Smooth muscle cell (in vitro differentiated cells): ENCODE results near the gene ST6GAL2. TPM values are rescaled to one million over a fixed set of nuclear protein-coding genes. Genes with fewer than 3 reads are reported as not detected.

Source experiments
- DNase-seq: peaks from one replicate; lab custom pipeline; 2025; ENCODE audit not compliant: unreplicated experiment; lab: John Stamatoyannopoulos, UW
- H2AFZ ChIP-seq: fragments of 200-600 bp; sonication (generic); 2 replicates; pipeline ENCODE4 v1.6.0; 2016; ENCODE audit warnings: antibody characterized with exemption, low read depth, mild to moderate bottlenecking
- H3F3A ChIP-seq: fragments of 200-600 bp; sonication (generic); 2 replicates; pipeline ENCODE4 v1.6.0; 2017; ENCODE audit warnings: antibody characterized with exemption, low read depth
- H3K27ac ChIP-seq: fragments of 200-600 bp; sonication (generic); 2 replicates; pipeline ENCODE4 v1.5.1; 2016; ENCODE audit warnings: low read depth, mild to moderate bottlenecking
- H3K27me3 ChIP-seq: fragments of 200-600 bp; sonication (generic); 2 replicates; pipeline ENCODE4 v1.6.1; 2016; ENCODE audit warnings: low read depth, mild to moderate bottlenecking
- H3K36me3 ChIP-seq: fragments of 200-600 bp; sonication (generic); 2 replicates; pipeline ENCODE4 v1.5.1; 2016; ENCODE audit warnings: low read depth
- H3K4me1 ChIP-seq: fragments of 200-600 bp; sonication (generic); 2 replicates; pipeline ENCODE4 v1.5.1; 2016; ENCODE audit warnings: low read depth
- H3K4me2 ChIP-seq: fragments of 200-600 bp; sonication (generic); 2 replicates; pipeline ENCODE4 v1.6.0; 2016; ENCODE audit warnings: mild to moderate bottlenecking
- H3K4me3 ChIP-seq: fragments of 200-600 bp; sonication (generic); 2 replicates; pipeline ENCODE4 v1.5.1; 2016; ENCODE audit warnings: mild to moderate bottlenecking
- H3K79me2 ChIP-seq: fragments of 200-600 bp; sonication (generic); 2 replicates; pipeline ENCODE4 v1.6.0; 2016; ENCODE audit warnings: low read depth, mild to moderate bottlenecking
- H3K9ac ChIP-seq: fragments of 200-600 bp; sonication (generic); 2 replicates; pipeline ENCODE4 v1.6.0; 2016; ENCODE audit warnings: low read depth
- H3K9me3 ChIP-seq: fragments of 200-600 bp; sonication (generic); replicated peaks from 2 replicates; pipeline ENCODE4 v1.5.1; 2016; ENCODE audit warnings: low read depth
- H4K20me1 ChIP-seq: fragments of 200-600 bp; sonication (generic); 2 replicates; pipeline ENCODE4 v1.6.0; 2016; ENCODE audit warnings: low read depth
- CTCF ChIP-seq: fragments of 200-600 bp; sonication (generic); IDR thresholded peaks from 2 replicates; pipeline ENCODE4 v1.5.1; 2017; ENCODE audit warnings: borderline replicate concordance, mild to moderate bottlenecking, antibody characterized with exemption; ENCODE audit not compliant: insufficient read depth, poor library complexity, severe bottlenecking
- WGBS: methylation state at CpG from one replicate; pipeline ENCODE4 v1.1.7; 2016; ENCODE audit warnings: low lambda C conversion rate; 5-methylcytosine and 5-hydroxymethylcytosine counted together
- polyA plus RNA-seq: library from polyadenylated mRNA; unstranded; fragments of >200 nt; fragmentation: Nextera tagmentation; extraction: Ambion mirVana; gene quantifications from 2 replicates; pipeline ENCODE4 v1.2.1, GENCODE V29; 2016
- total RNA-seq: library from RNA; depleted of rRNA; stranded (reverse); fragments of >200 nt; gene quantifications from 2 replicates; pipeline ENCODE4 v1.2.3, GENCODE V29; 2014

ST6GAL2 gene
- total and polyA plus RNA-seq, 2 experiments from 2014 or later = 42.5 to 64.6 TPM

DNA sequence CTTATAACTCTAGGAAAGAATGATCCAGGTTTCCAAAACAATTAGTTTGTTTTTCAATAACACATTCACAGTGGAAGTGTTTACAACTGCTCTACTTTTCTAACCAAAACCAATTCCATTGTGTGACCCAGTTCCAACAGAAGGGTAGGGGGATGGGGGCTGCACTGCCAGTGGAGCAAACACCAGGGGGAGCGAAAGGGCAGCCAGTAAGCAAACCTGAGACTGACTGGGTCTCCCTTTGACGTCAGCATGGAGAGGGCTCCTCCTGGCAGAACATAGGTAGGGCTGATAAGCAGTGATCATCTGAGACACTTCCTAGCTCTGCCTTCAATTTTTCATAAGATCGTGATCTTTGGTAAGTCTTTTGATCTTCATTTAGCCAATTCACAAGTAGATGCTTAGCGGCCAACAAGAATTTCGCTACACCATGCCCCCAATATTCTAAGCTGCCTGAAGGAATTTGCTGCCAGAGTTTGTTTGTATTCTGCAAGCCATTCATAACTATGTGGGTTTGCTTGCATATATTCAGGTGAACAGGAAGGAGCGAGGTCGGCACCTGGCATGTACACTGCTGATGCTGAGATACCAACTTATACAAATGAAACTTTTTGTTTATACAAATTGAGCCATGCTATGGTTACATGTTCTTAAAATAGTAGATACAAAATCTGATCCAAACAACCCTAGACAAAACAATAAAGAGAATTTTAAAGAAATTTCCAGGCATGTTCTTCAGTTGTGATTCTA, 45.9 kb downstream of the ST6GAL2 start:
- 68% methylated on average over 7 of the region's 7 CpGs for WGBS
- no peak overlapping the region for H2AFZ ChIP-seq
- no peaks in the 10 kb centered on the region for H3K4me1 ChIP-seq
- H3K9me3 ChIP-seq = no peaks in the 10 kb centered on the region
- H3K27ac ChIP-seq = no peak overlapping the region
- peaks cover 64% of the 10 kb centered on the region for H4K20me1 ChIP-seq
- no peak overlapping the region for H3K9ac ChIP-seq
- peak; percentile 38 for TF ChIP-seq CTCF
- no peak for DNase-seq
- no peak overlapping the region for H3K4me2 ChIP-seq
- H3F3A ChIP-seq = no peaks in the 10 kb centered on the region
- H3K27me3 ChIP-seq = no peaks in the 10 kb centered on the region
- H3K4me3 ChIP-seq = no peak overlapping the region
- H3K79me2 ChIP-seq = peaks cover 6% of the 10 kb centered on the region
- H3K36me3 ChIP-seq = no peaks in the 10 kb centered on the region

GRCh38 chr2:106833256-106833655, 52.7 kb downstream of the ST6GAL2 start:
- Histone ChIP-seq H3K9ac (no peak overlapping the region), H3K27me3 (no peaks in the 10 kb centered on the region), H3K9me3 (no peaks in the 10 kb centered on the region), H3K36me3 (peaks cover 3% of the 10 kb centered on the region), H3K4me3 (no peak overlapping the region), H2AFZ (no peak overlapping the region), H3K4me1 (no peaks in the 10 kb centered on the region), H3F3A (no peaks in the 10 kb centered on the region), H3K27ac (no peak overlapping the region), H3K4me2 (no peak overlapping the region), H3K79me2 (no peaks in the 10 kb centered on the region), H4K20me1 (peaks cover 15% of the 10 kb centered on the region)
- TF ChIP-seq CTCF = no peak
- WGBS = 70% methylated on average over 3 of the region's 3 CpGs
- DNase-seq = no peak

- Histone ChIP-seq H3K4me3 (no peak overlapping the region), H3F3A (no peaks in the 10 kb centered on the region), H3K27me3 (no peaks in the 10 kb centered on the region), H3K4me2 (no peak overlapping the region), H3K27ac (no peak overlapping the region), H3K4me1 (no peaks in the 10 kb centered on the region), H2AFZ (no peak overlapping the region), H3K36me3 (peaks cover 3% of the 10 kb centered on the region), H4K20me1 (peaks cover 3% of the 10 kb centered on the region), H3K9ac (no peak overlapping the region), H3K79me2 (no peaks in the 10 kb centered on the region), H3K9me3 (no peaks in the 10 kb centered on the region)
- DNase-seq = no peak
- no peak for TF ChIP-seq CTCF
- 86% methylated on average over 6 of the region's 6 CpGs for WGBS
Observed at GRCh38 chr2:106831816-106832569, 54.0 kb downstream of the ST6GAL2 start.
